H1 (cell line): ENCODE data around the gene MASTL. TPM values are rescaled to one million over a fixed set of nuclear protein-coding genes. Genes with fewer than 3 reads are reported as not detected.

Experiments
- CTCF ChIA-PET: fragments of 300-600 bp; sonication (Branson Sonifier 250); formaldehyde crosslinking; loops from one replicate; lab custom pipeline; 2021; ENCODE audit not compliant: partially characterized antibody; lab: Charles Lee
- POLR2A ChIA-PET: fragments of 300-600 bp; sonication (Branson Sonifier 250); formaldehyde crosslinking; loops from one replicate; lab custom pipeline; 2021; ENCODE audit warnings: inconsistent platforms; ENCODE audit not compliant: partially characterized antibody; lab: Charles Lee
- DNase-seq, 2 experiments: peaks; one replicate each; pipeline versions ENCODE4 v3.0.0 to v3.0.0-alpha.2; 2010 to 2022; ENCODE audit warnings: low spot score in 2 of 2, low read depth in 1 of 2, mixed read lengths in 1 of 2
- FAIRE-seq: peaks from 2 replicates; lab custom pipeline; 2011; peaks lifted over from hg19 to GRCh38; lab: Jason Lieb, UNC
- H2AFZ ChIP-seq: 2 replicates; pipeline ENCODE4 v1.8.1; 2012; ENCODE audit warnings: low read length, inconsistent platforms
- H2AK5ac ChIP-seq: 2 replicates; pipeline ENCODE4 v1.6.1; 2013; ENCODE audit warnings: low read depth, low read length
- H2BK120ac ChIP-seq: replicated peaks from 2 replicates; pipeline ENCODE3; 2013; ENCODE audit warnings: low read depth, low read length, inconsistent platforms
- H2BK12ac ChIP-seq: 2 replicates; pipeline ENCODE4 v1.6.1; 2013; ENCODE audit warnings: low read depth, low read length
- H2BK15ac ChIP-seq: 2 replicates; pipeline ENCODE4 v1.6.1; 2013; ENCODE audit warnings: low read length
- H2BK20ac ChIP-seq: 2 replicates; pipeline ENCODE4 v1.6.1; 2013; ENCODE audit warnings: low read length
- H2BK5ac ChIP-seq: 2 replicates; pipeline ENCODE4 v1.6.1; 2013; ENCODE audit warnings: low read depth, low read length
- H3K14ac ChIP-seq: 2 replicates; pipeline ENCODE4 v1.6.1; 2013; ENCODE audit warnings: inconsistent platforms; ENCODE audit not compliant: insufficient read length
- H3K18ac ChIP-seq: 2 replicates; pipeline ENCODE4 v1.6.1; 2013; ENCODE audit warnings: low read length; ENCODE audit errors: extremely low read depth
- H3K23ac ChIP-seq: 2 replicates; pipeline ENCODE4 v1.6.1; 2013; ENCODE audit warnings: inconsistent platforms; ENCODE audit not compliant: insufficient read length
- H3K23me2 ChIP-seq: 2 replicates; pipeline ENCODE4 v1.6.1; 2013; ENCODE audit warnings: low read depth, low read length
- H3K27ac ChIP-seq: 2 replicates; pipeline ENCODE4 v1.6.1; 2011; ENCODE audit warnings: low read depth, low read length, inconsistent platforms
- H3K27me3 ChIP-seq, 4 experiments: replicated peaks in 1 of 4; 1 replicate in 1 of 4; 2 replicates in 3 of 4; pipeline versions ENCODE4 v1.6.1 to v1.8.1; 2011 to 2013; ENCODE audit warnings: low read length in 3 of 4, mild to moderate bottlenecking in 3 of 4, inconsistent platforms in 2 of 4, mixed read lengths in 2 of 4, moderate library complexity in 1 of 4; ENCODE audit not compliant: control insufficient read depth in 3 of 4, insufficient read depth in 3 of 4; ENCODE audit errors: extremely low read depth in 1 of 4
- H3K36me3 ChIP-seq, 4 experiments: 2 replicates each; pipeline versions ENCODE4 v1.6.1 to v1.8.1; 2011 to 2013; ENCODE audit warnings: mild to moderate bottlenecking in 4 of 4, low read length in 3 of 4, moderate library complexity in 2 of 4, control low read depth in 1 of 4, inconsistent platforms in 1 of 4; ENCODE audit not compliant: insufficient read depth in 4 of 4, control insufficient read depth in 2 of 4
- H3K4ac ChIP-seq: replicated peaks from 2 replicates; pipeline ENCODE3; 2013; ENCODE audit warnings: low read length, low read depth, mixed read lengths, inconsistent platforms; ENCODE audit not compliant: insufficient read length
- H3K4me1 ChIP-seq, 4 experiments: replicated peaks in 1 of 4; 1 replicate in 1 of 4; 2 replicates in 3 of 4; pipeline versions ENCODE4 v1.6.1 to v1.8.1; 2011 to 2013; ENCODE audit warnings: low read length in 3 of 4, inconsistent platforms in 2 of 4, mixed read lengths in 1 of 4; ENCODE audit not compliant: insufficient read depth in 4 of 4, control insufficient read depth in 3 of 4
- H3K4me2 ChIP-seq, 2 experiments: 2 replicates each; pipeline versions ENCODE4 v1.6.1 to v1.8.1; 2011 to 2013; ENCODE audit warnings: low read depth in 2 of 2, low read length in 2 of 2, control low read depth in 1 of 2, inconsistent platforms in 1 of 2, mild to moderate bottlenecking in 1 of 2; ENCODE audit not compliant: insufficient read depth in 1 of 2
- H3K4me3 ChIP-seq, 4 experiments: fragments of 200-600, 300-600 bp in 1 of 4; sonication (generic), shearing (Covaris generic), sonication (Bioruptor Twin) in 1 of 4; 2 replicates each; pipeline versions ENCODE4 v1.5.1 to v1.8.1; 2011 to 2016; ENCODE audit warnings: low read length in 4 of 4, low read depth in 3 of 4, control low read depth in 2 of 4, inconsistent platforms in 2 of 4, mild to moderate bottlenecking in 2 of 4, mixed read lengths in 1 of 4, moderate library complexity in 1 of 4; ENCODE audit not compliant: insufficient read depth in 2 of 4; ENCODE audit errors: extremely low read depth in 1 of 4
- H3K56ac ChIP-seq: replicated peaks from 2 replicates; pipeline ENCODE3; 2013; ENCODE audit warnings: low read depth, mild to moderate bottlenecking, mixed read lengths, low read length, inconsistent platforms; ENCODE audit not compliant: insufficient read length
- H3K79me1 ChIP-seq: 2 replicates; pipeline ENCODE4 v1.6.1; 2013; ENCODE audit warnings: low read depth, low read length, control low read depth
- H3K79me2 ChIP-seq, 2 experiments: 2 replicates each; pipeline versions ENCODE4 v1.6.1 to v1.8.1; 2012 to 2013; ENCODE audit warnings: low read length in 2 of 2, mild to moderate bottlenecking in 2 of 2, inconsistent platforms in 1 of 2; ENCODE audit not compliant: insufficient read depth in 2 of 2, control insufficient read depth in 1 of 2
- H3K9ac ChIP-seq, 4 experiments: replicated peaks in 1 of 4; 1 replicate in 1 of 4; 2 replicates in 3 of 4; pipeline versions ENCODE4 v1.6.1 to v1.8.1; 2011 to 2013; ENCODE audit warnings: low read depth in 3 of 4, low read length in 3 of 4, control low read depth in 2 of 4, mild to moderate bottlenecking in 2 of 4, moderate library complexity in 2 of 4, inconsistent platforms in 1 of 4; ENCODE audit errors: extremely low read depth in 1 of 4
- H3K9me3 ChIP-seq, 2 experiments: 2 replicates each; pipeline versions ENCODE4 v1.6.1 to v1.8.1; 2012 to 2013; ENCODE audit warnings: mild to moderate bottlenecking in 2 of 2, moderate library complexity in 2 of 2, control low read depth in 1 of 2, inconsistent platforms in 1 of 2, low read depth in 1 of 2, low read length in 1 of 2, mixed read lengths in 1 of 2; ENCODE audit not compliant: insufficient read depth in 2 of 2
- H4K20me1 ChIP-seq, 2 experiments: replicated peaks in 1 of 2; 2 replicates each; pipeline versions ENCODE3 to v1.8.1; 2011 to 2013; ENCODE audit warnings: inconsistent platforms in 2 of 2, low read length in 2 of 2, mild to moderate bottlenecking in 1 of 2; ENCODE audit not compliant: insufficient read depth in 2 of 2, control insufficient read depth in 1 of 2
- H4K5ac ChIP-seq: 2 replicates; pipeline ENCODE4 v1.6.1; 2013; ENCODE audit warnings: low read length, low read depth, mixed read lengths, inconsistent platforms; ENCODE audit not compliant: insufficient read length
- H4K8ac ChIP-seq: 2 replicates; pipeline ENCODE4 v1.8.0; 2013; ENCODE audit warnings: mild to moderate bottlenecking, moderate library complexity, low read length, inconsistent platforms; ENCODE audit not compliant: insufficient read depth; ENCODE audit errors: extremely low read depth
- H4K91ac ChIP-seq: replicated peaks from 2 replicates; pipeline ENCODE3; 2013; ENCODE audit warnings: low read length, mixed read lengths, inconsistent platforms; ENCODE audit not compliant: insufficient read length
- BACH1 ChIP-seq: IDR thresholded peaks from 2 replicates; pipeline ENCODE4 v1.6.1; 2012; ENCODE audit warnings: low read length, improper control_type of control experiment
- CREB1 ChIP-seq: IDR thresholded peaks from 2 replicates; pipeline ENCODE4 v1.6.1; 2012; ENCODE audit warnings: inconsistent platforms
- EZH2 ChIP-seq: fragments of 200-600 bp; sonication (generic); IDR thresholded peaks from 2 replicates; pipeline ENCODE4 v1.7.1; 2012; ENCODE audit warnings: low read depth, mild to moderate bottlenecking, moderate library complexity, low read length, inconsistent platforms; ENCODE audit not compliant: severe bottlenecking
- MAFK ChIP-seq: IDR thresholded peaks from 2 replicates; pipeline ENCODE4 v1.6.1; 2012; ENCODE audit warnings: low read depth, mild to moderate bottlenecking, improper control_type of control experiment, low read length
- ZNF274 ChIP-seq: IDR thresholded peaks from 2 replicates; pipeline ENCODE4 v1.7.0; 2012; ENCODE audit warnings: low read length, borderline replicate concordance; ENCODE audit errors: extremely low read depth
- WGBS, 2 experiments: shearing (Covaris generic) in 1 of 2; methylation state at CpG; one replicate each; pipeline versions ENCODE4 v1.1.6 to v1.1.7; 2013 to 2015; ENCODE audit warnings: low lambda C conversion rate in 2 of 2, mixed read lengths in 2 of 2, inconsistent platforms in 1 of 2, low coverage in 1 of 2, missing lambda C conversion rate in 1 of 2; ENCODE audit not compliant: insufficient replicate concordance in 2 of 2, insufficient coverage in 1 of 2, insufficient read length in 1 of 2; ENCODE audit errors: extremely low coverage in 1 of 2, missing lambda C conversion rate in 1 of 2; 5-methylcytosine and 5-hydroxymethylcytosine counted together
- polyA plus RNA-seq, 7 experiments: library from polyadenylated mRNA; depleted of rRNA in 3 of 7; stranded (reverse) in 5 of 7; unstranded in 2 of 7; fragments of >200 nt in 5 of 7; fragments of 200-250 nt in 2 of 7; gene quantifications; 1 replicate in 5 of 7; 2 replicates in 1 of 7; 4 replicates in 1 of 7; pipeline versions ENCODE4 v1.2.1 to v1.2.3, GENCODE V29; 2011 to 2013; ENCODE audit warnings: missing spikeins in 2 of 7, mixed read lengths in 2 of 7
- total RNA-seq: library from RNA; stranded (reverse); fragmentation: NEBNext Ultra II Directional; extraction: Animal tissue kit (Norgen Biotek cat#: 25700); gene quantifications from 2 replicates; pipeline ENCODE4 v1.2.1, GENCODE V29; 2021
- TF ChIP-seq, protein P1 (sequence below): IDR thresholded peaks from 2 replicates; pipeline ENCODE4 v1.6.1; 2012; ENCODE audit warnings: inconsistent platforms
- TF ChIP-seq, protein P2 (sequence below): IDR thresholded peaks from 2 replicates; pipeline ENCODE4 v1.6.1; 2011; ENCODE audit warnings: low read depth, mild to moderate bottlenecking, low read length; ENCODE audit not compliant: insufficient read depth

MASTL gene
- total and polyA plus RNA-seq, 2 of the 8 experiments (the other 6 are each of a cell fraction or from before 2014, with no cell fraction given), result 14.9 to 42.5 TPM

DNA sequence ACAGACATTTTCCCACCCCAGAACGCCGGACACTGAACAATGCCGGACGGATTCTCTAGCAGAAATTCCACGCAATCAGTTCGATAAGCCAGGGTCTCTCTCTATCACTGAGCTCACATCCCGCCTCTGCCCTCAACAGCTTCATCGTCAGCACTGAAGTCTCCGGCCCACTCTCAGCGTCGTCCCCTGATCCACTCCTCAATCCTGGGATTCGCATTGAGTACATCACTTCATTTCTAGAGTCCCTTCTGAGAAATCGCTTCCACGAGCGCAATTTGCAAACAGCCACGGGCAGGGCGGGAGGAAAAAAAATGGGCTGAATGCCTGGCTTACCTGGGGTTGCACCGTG is 1.3 kb upstream of the MASTL start:
- CTCF ChIA-PET, result interaction anchor here (0.6 to 1.6 kb wide), 7 partner anchors 8 to 1334 kb away, joined by 3 to 5 read pairs (median 3); no protein-coding TSS in a partner anchor
- DNase-seq (no peak), FAIRE-seq (no peak)
- POLR2A ChIA-PET, result interaction anchor here (0.7 to 4.9 kb wide), 18 partner anchors 10 to 456 kb away, joined by 3 to 48 read pairs (median 4); partner anchors contain the start of genes ANKRD26 and PDSS1
- Histone ChIP-seq H3K4ac (peak overlapping the region; percentile 71), H3K14ac (no peak overlapping the region), H3K36me3 (peaks cover 6 to 19% (median 9%) of the 10 kb centered on the region in 4 experiments), H3K18ac (peak overlapping the region; percentile 71), H3K27ac (peak overlapping the region; percentile 92), H3K4me1 (peaks cover 0 to 3% (median 0%) of the 10 kb centered on the region in 4 experiments; a peak in 4 of 7 replicates), H3K4me2 (peak overlapping the region; percentile 78 to 91; a peak in 3 of 4 replicates), H2BK20ac (no peak overlapping the region), H2BK12ac (no peak overlapping the region; the same call in 1 of the 2 replicates), H2BK15ac (no peak overlapping the region), H3K9me3 (no peaks in the 10 kb centered on the region), H4K91ac (peak overlapping the region; percentile 29), H3K27me3 (no peaks in the 10 kb centered on the region), H2AK5ac (peak overlapping the region; percentile 69; the same call in 1 of the 2 replicates), H3K4me3 (peak overlapping the region; percentile 95 to 100 (median 98)), H3K23ac (no peak overlapping the region), H4K20me1 (peaks cover 3 to 9% of the 10 kb centered on the region in 2 experiments), H4K5ac (peak overlapping the region; percentile 57), H2BK5ac (peak overlapping the region; percentile 50), H4K8ac (peak overlapping the region; percentile 98; the same call in 1 of the 2 replicates), H2BK120ac (peak overlapping the region; percentile 18), H3K56ac (peak overlapping the region; percentile 81), H3K79me1 (peaks cover 5% of the 10 kb centered on the region), H3K9ac (peak overlapping the region; percentile 91 to 99 (median 92)), H3K23me2 (peaks cover 4% of the 10 kb centered on the region), H3K79me2 (peaks cover 41 to 87% of the 10 kb centered on the region in 2 experiments), H2AFZ (no peak overlapping the region)
- TF ChIP-seq BACH1 (0 out of 2 replicates have a peak, but pooled peaks have one; percentile 6), CREB1 (no peak), MAFK (no peak), ZNF274 (no peak), EZH2 (no peak)
- TF ChIP-seq, protein P1, sequence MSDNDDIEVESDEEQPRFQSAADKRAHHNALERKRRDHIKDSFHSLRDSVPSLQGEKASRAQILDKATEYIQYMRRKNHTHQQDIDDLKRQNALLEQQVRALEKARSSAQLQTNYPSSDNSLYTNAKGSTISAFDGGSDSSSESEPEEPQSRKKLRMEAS, result no peak
- TF ChIP-seq, protein P2, sequence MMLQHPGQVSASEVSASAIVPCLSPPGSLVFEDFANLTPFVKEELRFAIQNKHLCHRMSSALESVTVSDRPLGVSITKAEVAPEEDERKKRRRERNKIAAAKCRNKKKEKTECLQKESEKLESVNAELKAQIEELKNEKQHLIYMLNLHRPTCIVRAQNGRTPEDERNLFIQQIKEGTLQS, result no peak
- 1% methylated on average over 18 of the region's 18 CpGs; no CpG with 5 or more reads in 1 of the 2 experiments for WGBS, 2 experiments
